GM19043 (cell line): ENCODE results near the gene ZNF614.
A peak's percentile ranks its signal among the peaks of the same experiment; 100 is the strongest.
"Not testable (repeated sequence)": the region's sequence is repeated elsewhere in the genome, so short reads cannot be mapped to it uniquely, and the experiment has no call there.

ENCODE experiments used
- ATAC-seq: cut with Tn5 transposase; IDR thresholded peaks from one replicate; pipeline ENCODE4 v1.9.1; 2021; ENCODE audit warnings: low read depth; ENCODE audit not compliant: unreplicated experiment

Gene ZNF614

GRCh38 chr19:52028027-52028779 lies at the start of gene ZNF614:
TSS of gene ZNF614 (minus strand) at chr19:52028379. CDS start at chr19:52025745, 2,634 bp downstream.
- ATAC-seq: peak; percentile 77

GRCh38 chr19:52070496-52070895 lies 42.3 kb upstream of the ZNF614 start:
- ATAC-seq: no peak

- no peak for ATAC-seq
These were observed 41.5 kb upstream of the ZNF614 start for GRCh38 chr19:52069653-52070052.

- no peak for ATAC-seq
These were observed 38.2 kb upstream of the ZNF614 start for GRCh38 chr19:52066258-52066863.

GRCh38 chr19:52065399-52065798 lies 37.2 kb upstream of the ZNF614 start:
- no peak for ATAC-seq

DNA sequence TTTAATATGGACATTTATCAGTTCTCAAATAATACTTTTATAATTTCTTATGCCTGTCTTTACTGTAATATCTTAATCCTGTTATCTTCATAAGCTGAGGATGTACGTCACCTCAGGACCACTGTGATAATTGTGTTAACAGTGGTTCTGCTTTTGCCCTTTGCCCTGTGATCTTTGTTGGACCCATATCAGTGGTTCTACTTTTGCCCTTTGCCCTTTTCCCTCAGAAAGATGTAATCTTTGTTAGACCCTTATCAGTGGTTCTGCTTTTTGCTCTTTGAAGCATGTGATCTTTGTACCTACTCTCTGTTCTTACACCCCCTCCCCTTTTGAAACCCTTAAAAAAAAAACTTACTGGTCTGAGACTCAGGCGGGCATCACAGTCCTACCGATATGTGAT lies 28.3 kb upstream of the ZNF614 start:
- ATAC-seq: not testable (repeated sequence)

DNA sequence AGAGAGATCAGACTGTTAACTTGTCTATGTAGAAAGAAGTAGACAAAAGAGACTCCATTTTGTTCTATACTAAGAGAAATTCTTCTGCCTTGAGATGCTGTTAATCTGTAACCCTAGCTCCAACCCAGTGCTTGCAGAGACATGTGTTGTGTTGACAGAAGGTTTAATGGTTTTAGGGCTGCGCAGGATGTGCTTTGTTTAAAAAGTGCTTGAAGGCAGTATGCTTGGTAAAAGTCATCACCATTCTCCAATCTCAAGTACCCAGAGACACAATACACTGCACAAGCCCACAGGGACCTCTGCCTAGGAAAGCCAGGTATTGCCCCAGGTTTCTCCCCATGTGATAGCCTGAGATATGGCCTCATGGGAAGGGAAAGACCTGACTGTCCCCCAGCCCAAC lies 23.6 kb upstream of the ZNF614 start:
- ATAC-seq: not testable (repeated sequence)

DNA sequence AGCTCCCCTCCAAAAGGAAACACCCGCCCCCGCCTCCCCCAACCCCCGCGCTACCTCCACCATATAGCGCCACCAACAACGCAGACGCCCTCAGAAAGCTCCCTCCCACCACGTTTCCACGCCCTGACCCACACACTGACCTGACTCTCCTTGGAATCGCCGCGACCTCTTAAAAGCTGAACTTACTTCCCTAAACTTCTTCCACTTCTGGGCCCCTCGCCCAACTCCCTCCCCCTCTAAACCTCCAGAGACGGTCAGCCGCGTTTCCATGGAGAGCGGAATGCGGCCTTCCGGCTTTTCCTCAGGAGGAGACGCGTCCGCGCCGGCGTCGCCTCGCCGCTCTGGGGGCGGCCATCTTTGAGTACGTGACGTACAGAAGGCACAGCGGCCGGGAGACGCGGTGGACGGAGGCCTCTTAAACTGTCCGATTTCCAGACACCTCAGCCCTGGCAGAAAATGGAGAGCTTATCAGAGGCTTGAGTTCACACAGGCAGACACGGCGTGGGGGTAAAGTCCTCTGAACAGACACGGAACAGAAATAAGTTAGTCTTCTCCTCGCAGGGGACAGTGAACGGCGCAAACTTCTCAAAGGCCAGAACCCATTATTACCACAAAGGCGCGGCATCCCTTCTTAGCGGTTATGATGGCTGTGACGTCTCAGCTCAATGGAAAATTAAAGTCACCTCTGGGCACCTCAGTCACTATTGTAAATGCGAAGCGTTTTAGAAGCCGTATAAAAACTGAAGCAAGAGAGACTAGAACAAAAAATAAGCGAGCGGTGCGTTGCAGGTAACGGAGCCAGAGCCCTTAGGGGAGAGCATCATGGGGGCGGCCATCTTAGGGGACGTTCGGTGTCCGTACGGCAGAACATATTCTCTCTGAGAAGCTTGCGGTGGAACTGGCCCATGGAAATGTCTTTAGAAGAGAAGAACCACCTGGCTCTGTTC lies 20.6 kb upstream of the ZNF614 start, which contains the start of gene ZNF432:
ZNF432 (minus strand) TSS at position 284 of the 947 bp plus-strand sequence. CDS start 1,970 bp downstream, outside the sequence.
- ATAC-seq: peak; percentile 68

GRCh38 chr19:52039169-52039568 lies 11.0 kb upstream of the ZNF614 start:
- no peak for ATAC-seq

DNA sequence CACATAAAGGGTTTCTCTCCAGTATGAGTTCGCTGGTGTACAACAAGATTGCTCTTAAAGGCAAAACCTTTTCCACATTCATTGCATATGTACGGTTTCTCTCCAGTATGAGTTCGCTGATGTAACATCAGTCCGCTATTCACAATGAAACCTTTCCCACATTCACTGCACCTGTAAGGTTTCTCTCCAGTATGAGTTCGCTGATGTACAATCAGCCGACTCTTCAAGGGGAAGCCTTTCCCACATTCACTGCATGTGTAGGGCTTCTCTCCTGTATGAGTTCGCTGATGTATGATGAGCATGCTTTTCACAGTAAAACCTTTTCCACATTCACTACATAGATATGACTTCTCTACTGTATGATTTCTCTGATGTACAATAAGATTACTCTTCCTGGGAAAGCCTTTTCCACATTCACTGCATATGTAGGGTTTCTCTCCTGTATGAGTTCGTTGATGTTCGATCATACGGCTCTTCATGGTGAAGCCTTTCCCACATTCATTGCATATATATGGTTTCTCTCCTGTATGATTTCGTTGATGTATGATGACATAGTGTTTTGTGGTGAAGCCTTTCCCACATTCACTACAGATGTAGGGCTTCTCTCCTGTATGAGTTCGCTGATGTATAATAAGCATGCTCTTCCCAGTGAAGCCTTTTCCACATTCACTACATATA lies 6.0 kb upstream of the ZNF614 start:
- no peak for ATAC-seq

- ATAC-seq: no peak
These were observed 573 bp upstream of the ZNF614 start for GRCh38 chr19:52028780-52029123.

- not testable (repeated sequence) for ATAC-seq
These were observed 1.8 kb downstream of the ZNF614 start for GRCh38 chr19:52026255-52026990.

DNA sequence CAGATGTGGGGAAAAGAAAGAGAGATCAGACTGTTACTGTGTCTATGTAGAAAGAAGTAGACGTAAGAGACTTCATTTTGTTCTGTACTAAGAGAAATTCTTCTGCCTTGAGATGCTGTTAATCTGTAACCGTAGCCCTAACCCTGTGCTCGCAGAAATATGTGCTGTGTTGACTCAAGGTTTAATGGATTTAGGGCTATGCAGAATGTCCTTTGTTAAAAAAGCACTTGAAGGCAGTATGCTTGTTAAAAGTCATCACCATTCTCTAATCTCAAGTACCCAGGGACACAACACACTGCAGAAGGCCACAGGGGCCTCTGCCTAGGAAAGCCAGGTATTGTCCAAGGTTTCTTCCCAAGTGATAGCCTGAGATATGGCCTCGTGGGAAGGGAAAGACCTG lies 3.7 kb downstream of the ZNF614 start:
- ATAC-seq: not testable (repeated sequence)

GRCh38 chr19:52022193-52022592 lies 6.0 kb downstream of the ZNF614 start:
- no peak for ATAC-seq

DNA sequence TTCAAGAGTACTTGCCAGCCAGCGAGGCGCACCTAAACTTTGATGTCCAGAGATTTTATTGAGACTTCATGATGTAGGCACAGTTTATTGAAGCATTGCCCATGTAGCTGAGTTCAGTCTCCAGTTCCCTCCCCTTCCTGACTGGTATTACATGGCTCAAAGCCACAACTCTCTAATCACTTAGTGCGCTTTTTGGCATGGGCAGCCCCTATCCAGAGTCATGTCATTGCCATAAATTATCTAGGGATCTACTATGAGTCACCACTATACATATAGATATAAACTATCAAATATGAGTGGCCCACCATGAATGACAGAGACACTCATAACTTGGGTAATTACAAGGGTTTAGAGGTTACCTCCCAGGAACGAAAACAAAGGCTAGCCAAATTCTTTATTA lies 7.7 kb downstream of the ZNF614 start:
- ATAC-seq: no peak

- no peak for ATAC-seq
These were observed 17.5 kb downstream of the ZNF614 start for GRCh38 chr19:52010674-52011073.

- no peak for ATAC-seq
These were observed 20.2 kb downstream of the ZNF614 start, which contains the start of gene ZNF615 for GRCh38 chr19:52007806-52008557. TSS of gene ZNF615 (minus strand) at chr19:52008211. CDS start at chr19:52003711, 4,500 bp downstream.

GRCh38 chr19:52007451-52007805 lies 20.8 kb downstream of the ZNF614 start:
- no peak for ATAC-seq

GRCh38 chr19:51994048-51994644 lies 34.0 kb downstream of the ZNF614 start:
- ATAC-seq: no peak
